Tibial nerve (tissue), 4 donors: ENCODE data around the gene LHX2.

Experiments used
- CTCF ChIP-seq, 5 experiments: fragments of 200-600 bp in 3 of 5; fragments of 450-650 bp in 2 of 5; sonication (generic) in 3 of 5; IDR thresholded peaks; one replicate each; pipeline ENCODE4 v1.5.1; 2016 to 2019; ENCODE audit warnings: antibody characterized with exemption in 5 of 5, mild to moderate bottlenecking in 3 of 5, moderate library complexity in 2 of 5
- EP300 ChIP-seq, 2 donors: sonication (generic); formaldehyde crosslinking; IDR thresholded peaks; one replicate each; pipeline ENCODE4 v1.6.1; 2017; ENCODE audit warnings: antibody characterized with exemption in 2 of 2, mild to moderate bottlenecking in 1 of 2

- TF ChIP-seq CTCF (IDR thresholded peaks at IDR 0.05), result no peak
- TF ChIP-seq EP300 (IDR thresholded peaks at IDR 0.05), result no peak
Measured at GRCh38 chr9:124045830-124046177, 34.2 kb downstream of the LHX2 start.
